ENCODE results near the gene E2F1.
A peak's percentile ranks its signal among the peaks of the same experiment; 100 is the strongest.
"Not testable (repeated sequence)": the region's sequence is repeated elsewhere in the genome, so short reads cannot be mapped to it uniquely, and the experiment has no call there.

E2F1 gene

DNA sequence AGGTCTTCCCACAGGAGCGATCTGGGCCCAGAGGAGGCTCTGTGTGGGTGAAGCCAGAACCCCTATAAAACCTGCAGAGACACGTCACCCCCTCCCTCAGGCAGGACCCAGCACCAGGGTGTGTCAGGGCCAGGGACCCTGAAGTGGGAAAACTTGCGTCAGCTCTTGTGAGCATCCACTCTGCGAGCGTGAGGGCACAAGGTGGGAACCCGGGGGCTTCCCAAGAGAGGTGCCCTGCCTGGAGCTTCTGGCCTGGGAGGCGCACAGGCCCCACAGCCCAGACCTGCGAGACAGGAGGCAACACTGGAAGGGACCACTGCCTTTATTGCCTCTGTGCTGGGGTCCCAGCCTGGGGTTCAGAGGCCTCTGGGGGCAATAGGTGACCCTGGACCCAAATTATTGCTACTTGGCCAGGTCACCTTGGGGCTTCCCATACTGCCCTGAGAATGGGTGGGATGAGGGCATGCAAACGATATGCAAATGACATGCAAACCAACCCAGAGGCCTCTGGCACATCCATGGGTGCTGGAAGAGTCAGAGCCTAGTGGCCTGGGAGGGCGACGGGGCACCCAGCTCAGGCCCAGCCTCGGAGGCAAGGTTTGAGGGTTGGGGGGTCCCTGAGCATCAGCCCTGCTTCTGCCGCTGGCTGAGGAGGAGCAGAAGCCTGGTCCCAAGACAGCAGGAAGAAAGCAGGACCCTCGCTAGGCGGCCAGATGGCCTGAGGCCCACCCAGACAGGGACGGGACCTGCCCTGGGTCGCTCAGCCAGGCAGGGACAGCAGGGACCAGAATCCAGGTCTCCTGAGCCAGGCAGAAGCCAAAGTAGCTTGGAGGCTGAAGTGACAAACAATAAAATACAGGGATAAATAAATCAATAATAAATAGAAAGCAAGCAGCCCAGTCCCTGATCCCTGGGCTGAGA is 29.1 kb downstream of the E2F1 start:
- no peak for DNase-seq

DNA sequence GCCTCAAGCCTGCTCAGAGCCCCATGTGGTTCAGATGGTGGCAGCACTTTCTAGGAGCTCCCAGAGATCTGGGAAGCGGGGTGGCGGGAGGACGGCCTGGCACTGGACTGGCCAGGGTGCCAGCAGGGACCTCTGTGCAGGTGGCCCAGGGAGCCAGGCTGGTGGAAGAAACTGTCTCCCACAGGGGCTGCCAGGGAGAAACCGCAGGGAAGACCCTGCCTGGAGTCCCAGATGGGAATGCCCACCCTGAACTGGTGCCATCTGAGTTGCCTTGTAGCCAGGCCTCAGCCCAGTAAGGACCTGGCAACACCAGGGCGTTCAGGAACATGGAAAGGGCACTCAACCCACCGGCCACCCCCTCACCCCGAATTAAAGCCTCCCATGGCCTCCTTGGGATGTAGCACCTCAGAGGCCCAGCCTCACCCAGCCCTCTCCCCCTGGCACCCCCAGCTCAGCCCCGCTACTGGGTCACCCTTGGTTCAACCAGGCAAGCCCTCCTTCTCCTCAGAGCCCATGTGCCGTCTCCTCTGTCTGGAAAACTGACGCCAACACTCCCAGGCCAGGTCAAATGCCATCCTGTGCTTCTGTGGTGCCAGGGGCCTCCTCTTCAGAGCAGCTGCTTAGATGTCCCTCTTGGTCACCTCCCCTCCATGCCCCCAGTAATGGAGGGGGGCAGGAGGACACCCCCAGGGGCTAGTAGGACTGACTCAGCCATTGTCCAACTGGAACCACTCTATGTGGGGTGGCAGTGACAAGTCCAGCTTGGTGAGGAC is 30.0 kb downstream of the E2F1 start:
- DNase-seq, result no peak

DNA sequence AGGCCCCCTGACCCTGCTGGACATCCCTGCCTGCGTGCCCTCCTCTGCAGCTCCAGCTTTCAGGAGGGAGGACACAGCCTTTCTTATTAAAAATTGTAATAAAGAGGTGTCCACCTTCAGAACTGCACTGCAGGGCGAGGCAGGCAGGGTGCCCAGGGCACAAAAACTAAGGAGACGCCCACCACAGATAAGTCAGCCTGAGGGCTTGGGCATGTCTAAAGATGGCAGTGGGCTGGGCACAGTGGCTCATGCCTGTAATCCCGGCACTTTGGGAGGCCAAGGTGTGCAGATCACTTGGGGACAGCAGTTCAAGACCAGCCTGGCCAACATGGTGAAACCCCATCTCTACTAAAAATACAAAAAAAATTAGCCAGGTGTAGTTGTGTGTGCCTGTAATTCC is 31.0 kb downstream of the E2F1 start:
- no peak for DNase-seq

DNA sequence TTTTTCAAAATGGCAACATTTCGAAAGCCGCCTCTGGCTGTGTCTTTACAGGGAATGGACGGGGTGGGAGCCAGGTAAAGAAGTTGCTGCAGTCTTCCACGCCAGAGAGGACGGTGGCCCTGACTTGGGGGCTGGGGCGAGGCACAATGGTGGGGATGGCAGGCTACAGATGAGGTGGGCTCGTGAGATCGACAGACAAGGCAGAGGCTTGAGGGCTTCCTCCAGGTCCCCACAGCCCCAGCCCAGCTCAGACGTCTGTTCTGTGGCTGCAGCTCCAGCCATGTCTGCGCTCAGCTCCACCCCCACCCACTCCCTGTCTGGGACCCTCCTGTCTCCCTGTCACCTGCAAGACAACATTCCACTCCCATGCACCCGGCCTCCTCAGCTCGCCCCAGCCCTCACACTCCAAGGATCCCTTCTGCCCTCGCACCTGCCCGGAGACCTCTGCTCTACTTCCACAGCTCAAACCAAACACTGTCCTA is 31.5 kb downstream of the E2F1 start:
- no peak for DNase-seq

DNA sequence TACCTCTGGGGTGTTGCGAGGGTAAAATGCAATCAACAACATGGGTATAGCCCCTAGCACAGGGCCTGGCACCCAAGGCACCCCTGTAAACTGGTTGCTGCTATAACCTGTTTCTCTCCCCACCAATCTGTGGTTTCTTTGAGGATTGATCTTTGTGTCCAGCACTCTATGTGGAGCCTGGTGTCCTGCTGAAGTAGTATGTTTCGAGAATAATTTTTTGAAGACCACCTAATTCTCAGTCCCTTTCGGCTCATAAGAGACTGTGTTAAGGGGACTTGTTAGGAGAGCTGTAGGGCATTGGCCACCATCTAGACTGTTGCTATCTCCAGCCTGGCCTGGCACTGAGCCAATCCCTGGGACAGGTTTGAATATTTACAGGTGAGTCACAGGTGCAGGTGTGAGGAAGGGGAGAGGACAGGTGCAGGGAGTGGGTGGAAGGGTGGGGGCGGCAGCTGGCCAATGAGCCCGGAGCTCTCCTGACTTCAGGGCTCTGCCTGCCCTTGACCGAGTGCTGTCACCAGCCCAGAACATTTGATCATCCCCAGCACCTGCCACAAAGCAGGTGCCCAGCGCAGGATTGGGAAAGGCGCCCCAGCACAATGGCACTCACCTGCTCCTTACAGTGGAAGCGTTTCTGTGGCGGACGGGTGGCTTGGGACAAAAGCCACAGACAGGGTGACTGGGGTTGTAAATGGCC is 32.1 kb downstream of the E2F1 start:
- DNase-seq, result no peak

DNA sequence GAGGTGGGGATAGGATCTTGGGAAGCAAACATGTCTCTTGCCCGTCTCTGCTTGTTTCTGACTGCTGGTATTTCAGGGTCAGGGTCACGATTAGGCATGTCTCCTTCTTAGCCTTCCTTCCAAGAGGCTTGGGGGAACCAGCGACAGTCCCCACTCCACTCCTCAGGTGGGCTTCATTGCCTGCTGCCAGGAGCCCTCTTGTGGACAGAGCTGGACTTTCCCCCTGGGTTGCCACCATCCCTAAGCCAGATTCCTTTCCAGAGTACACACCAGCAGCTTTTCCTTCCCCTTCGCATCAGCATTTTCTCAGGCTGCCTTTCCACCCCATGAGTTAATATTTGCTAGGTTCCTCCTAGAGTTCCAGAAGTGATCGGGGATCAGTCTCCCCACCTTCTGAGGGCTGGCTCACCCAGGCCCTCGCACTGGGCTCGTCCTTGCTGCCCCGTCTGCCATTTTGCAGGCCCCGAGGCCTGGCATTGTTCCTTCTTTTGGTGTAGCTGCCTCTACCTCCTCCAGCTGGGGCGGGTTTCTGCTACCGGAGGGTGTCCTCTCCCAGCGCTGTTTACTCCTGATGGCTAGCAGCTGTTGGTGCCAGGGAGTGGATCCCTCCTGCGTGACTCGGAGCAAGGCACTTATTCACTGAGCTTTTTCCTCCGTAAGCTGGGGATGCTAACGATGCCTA is 32.8 kb downstream of the E2F1 start:
- DNase-seq, result peak; percentile 24

DNA sequence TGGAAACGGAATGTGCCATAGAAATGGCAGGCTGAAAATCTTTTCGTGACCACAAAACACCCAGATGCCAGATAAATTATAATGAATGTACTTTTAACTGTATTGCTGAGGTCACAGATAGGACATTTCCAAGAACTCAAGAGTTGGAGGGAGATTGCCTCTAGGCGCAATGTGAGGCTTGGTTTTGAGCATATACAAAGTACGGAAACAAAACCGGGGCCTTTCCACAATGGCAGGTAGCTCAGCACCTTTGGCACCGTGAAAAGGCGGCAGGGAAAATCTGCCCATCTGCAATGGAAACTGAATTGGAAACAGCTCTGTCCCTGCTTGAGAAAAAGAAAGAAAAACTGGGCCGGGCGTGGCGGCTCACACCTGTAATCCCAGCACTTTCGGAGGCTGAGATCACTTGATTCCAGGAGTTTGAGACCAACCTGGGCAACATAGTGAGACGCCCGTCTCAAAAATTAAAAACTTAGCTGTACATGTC is 34.6 kb downstream of the E2F1 start:
- no peak for DNase-seq

DNA sequence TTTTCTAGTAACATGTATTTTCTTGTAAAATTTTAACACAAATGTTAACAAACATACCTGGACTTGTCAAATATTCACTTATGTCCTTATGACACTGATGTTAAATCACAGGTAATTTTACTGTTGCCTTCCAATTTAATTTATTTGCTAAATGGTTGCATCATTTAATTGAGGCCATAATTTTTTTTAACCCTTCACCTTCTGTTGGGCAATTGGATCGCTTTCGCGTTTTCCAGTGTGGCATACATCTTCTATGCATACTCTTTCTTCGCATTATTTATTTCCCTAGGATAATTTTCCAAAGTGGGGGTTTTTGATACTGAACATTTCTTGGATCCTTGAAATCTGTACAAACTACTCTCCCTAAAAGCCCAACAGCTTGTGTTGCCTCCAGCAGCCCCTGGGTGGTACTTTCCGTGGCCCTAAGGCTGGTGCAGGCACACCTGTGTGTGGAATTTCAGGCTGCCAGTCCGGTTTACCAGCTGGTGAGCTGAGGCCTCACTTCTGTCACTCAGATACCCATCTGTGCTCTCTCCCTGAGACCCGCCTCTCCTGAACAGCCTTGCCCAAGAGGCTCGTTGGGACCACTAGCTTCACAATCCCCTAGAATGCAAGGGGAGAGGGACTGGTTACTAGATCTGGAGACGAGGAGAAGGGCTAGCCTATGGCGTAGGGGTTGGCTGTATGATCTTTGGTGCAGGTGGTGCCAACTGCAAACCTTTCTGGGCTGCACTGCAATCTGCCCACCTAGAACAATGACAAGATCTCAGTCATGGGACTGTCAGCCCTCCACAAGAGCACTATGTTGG is 35.2 kb downstream of the E2F1 start:
- no peak for DNase-seq

DNA sequence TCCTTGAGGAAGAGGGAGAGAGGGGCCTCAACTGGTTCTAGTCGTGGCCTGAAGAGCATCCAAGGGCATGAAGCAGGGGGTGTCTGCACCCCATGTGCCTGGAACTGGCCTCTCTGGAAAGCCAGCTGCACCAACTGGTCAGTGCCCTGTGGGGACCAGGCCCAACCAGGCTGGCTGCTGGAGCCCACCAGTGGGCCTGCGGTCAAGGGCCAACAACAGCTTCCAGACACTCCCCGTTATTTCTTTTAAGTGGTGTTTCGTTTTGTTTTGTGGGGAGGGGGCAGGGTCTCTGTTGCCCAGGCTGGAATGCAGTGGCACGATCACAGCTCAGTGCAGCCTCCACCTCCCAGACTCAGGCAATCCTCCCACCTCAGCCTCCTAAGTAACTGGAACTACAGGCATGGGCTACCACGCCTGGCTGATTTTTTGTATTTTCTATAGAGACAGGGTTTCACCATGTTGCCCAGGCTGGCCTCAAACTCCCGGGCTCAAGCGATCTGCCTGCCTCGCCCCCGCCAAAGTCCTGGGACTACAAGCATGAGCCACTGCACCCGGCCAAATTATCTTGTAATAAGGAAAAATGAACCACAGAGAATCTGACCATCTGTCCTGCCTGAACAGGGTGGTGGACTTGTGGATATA is 36.0 kb downstream of the E2F1 start:
- no peak for DNase-seq

DNA sequence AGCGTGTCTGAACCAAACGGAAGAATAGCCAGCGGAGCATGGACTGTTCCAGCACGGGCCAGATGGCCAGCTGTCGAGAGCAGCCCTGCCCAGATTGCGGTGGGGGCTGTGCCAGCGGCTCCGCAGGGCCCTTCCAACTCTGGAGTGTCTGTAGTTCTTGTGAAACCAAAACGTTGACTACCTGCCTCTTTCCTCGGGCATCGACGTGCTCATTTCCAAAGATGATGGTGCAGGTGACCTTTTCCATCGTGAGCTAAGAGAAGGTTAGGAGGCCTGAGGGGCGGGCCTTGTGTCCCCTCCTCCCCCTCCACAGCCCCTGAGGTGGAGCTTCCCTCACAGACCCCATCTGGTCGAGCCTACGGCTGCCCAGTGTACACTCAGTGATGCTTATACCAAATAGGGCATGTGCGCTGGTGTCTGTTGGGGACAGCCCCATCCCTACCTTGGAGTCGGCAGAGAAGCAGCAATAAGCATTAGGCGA is 36.9 kb downstream of the E2F1 start:
- no peak for DNase-seq

DNA sequence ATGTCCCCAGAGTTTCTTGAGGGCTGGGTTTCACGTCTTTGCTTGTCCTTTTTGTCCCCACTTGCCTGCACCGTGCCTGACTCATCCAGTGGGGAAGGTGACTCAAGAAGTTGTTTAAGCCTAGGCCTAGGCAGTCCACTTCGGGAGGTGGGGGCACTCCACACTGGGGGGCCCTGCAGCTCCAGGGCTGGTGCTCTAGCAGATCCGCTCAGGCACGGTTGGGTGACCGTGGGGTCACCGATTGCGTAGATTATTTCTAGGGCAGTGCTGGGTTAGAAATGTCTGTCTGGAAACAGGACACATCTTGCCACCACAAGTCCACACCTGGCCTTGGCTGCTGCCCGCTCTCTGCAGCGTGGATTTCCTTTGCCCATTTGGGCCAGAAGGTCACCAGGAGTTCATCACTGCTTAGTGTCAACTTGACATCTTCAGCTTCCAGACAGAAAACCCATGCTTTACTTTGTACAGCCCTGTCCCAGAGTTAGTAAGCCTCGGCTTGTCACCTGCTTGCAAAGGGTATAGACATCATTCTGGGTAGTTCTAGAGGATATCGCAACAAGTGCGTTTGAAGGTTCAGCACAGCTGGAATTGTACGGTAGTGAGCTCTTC is 37.7 kb downstream of the E2F1 start:
- no peak for DNase-seq

DNA sequence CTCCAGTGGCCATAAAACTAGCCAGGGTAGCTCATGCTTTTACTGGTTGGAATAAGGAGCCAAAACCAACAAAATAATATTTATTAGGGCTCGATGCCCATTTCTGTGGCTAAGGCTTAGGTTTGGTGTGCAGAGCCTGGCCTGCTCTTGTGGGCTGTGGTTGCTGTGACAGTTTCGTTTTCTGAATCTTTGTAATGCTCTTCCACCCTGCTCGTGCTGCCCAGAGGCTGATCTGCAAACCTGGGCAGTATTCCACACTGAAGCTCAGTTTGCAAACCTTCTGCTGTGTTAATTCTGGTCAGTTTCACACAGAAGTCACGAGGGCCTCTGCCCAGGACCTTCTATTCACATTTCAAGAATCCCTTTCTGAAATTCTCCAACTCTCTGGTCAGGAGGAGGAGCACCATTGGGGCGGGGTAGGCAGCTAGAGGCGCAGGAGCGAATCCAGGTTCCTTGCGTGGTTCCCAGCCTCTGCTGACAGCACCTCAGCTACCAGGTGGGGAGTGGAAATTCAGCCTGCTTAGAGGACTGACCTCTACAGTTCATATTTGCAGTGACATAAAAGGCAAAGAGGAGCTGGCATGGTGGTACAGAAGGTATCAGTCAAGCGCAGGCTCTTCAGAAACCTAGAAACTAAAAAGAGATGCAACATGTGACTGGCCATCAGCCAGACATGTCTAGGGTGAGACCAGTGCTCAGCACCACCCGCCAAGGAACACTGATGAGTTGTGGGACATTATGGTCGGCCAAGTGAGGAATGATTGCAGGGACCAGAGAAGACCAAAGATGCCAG is 38.4 kb downstream of the E2F1 start:
- no peak for DNase-seq

DNA sequence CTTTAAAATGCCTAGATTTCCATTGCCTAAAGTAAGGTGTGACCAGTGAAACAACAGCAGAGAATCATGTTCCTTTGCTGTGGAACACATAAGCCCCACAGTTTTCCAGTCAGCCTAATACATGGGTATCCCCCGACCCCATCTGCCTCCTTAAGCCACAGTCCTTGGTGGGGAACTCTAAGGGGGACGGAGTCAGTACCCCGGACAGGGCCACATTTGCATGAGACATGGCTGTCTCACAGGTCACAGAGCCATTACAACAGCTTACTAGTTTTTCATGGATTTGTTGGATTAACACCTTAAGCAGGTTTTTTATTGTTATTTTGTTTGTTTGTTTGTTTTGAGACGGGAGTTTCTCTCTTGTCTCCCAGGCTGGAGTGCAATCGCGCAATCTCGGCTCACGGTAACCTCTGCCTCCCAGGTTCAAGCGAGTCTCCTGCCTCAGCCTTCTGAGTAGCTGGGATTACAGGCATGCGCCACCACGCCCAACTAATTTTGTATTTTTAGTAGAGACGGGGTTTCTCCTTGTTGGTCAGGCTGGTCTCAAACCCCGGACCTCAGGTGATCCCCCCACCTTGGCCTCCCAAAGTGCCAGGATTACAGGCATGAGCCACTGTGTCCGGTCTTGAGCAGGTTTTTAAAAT is 39.1 kb downstream of the E2F1 start:
- not testable (repeated sequence) for DNase-seq

DNA sequence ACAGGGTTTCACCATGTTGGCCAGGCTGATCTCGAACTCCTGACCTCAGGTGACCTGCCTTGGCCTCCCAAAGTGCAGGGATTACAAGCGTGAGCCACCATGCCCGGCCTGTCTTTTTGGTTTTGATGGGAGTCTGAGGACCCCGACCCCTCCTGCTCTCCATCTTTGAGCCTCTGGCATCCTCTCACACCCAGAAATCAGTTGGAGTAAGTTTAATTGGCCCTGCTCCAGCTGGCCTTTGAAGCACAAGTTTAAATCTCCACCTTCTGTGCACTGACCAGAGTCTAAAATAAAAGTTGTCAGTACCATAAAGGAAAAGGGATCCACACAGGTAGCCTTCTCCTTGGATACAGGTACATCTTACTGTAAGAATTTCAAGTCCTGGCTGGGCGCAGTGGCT is 40.0 kb downstream of the E2F1 start:
- DNase-seq, result no peak

DNA sequence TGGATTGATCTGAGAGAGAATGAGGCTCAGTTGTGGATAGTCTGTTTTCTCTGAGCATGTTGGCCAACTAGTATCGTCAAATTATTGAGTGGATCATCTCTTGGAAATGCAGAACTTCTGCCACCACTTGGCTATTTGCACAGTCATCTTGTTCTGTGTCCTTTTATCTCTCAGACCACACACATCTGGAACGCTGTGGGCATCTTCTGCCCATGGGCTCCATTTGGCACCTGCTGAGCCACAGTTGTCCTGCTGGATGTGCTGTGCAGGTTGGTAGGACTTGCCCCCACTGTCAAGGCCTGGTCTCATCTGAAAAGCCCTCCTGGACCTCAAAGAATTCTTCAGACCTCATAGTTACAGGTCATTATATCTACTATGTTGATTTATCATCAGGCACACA is 40.8 kb downstream of the E2F1 start:
- no peak for DNase-seq

DNA sequence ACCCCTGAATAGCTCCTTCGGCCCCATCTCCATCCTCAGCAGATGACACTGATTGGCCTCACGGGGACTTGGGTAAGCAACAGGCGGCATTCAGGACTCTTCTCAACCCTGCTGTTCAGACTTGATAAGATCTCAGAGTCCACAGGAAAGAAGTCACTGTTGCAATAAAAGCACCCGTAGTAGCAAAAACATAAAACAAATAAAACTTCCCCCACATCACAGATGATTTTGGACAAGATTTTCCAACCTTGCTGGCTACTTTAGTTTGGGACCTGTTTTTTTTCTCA is 41.2 kb downstream of the E2F1 start:
- no peak for DNase-seq

DNA sequence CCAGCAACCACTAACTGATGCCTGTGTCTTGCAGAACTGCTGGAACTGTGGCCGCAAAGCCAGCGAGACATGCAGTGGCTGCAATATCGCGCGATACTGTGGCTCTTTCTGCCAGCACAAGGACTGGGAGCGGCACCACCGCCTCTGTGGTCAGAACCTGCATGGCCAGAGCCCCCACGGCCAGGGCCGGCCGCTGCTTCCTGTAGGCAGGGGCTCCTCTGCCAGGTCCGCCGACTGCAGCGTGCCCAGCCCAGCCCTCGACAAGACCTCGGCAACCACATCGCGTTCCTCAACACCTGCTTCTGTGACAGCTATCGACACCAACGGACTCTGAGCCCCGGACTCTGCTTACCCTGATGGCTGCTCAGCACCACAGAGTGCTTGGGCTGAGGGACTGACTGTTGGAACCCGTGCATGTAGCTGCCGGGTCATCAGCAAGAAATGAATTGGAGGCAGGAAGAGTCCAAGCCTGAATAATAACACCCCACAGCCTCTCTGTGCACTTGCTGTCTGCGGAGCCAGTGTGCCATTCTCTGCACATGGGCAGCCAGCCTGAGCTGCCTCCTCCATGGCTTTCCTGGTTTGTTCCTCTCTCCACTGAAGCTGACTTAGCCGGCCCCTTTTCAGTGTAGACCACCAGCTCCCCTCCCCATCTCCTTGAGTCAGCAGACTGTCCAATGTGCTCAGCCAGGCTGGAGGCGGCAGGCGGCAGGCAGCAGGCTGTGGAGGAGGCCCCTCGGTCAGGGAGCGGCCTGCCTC is 41.7 kb downstream of the E2F1 start:
- DNase-seq, result no peak

DNA sequence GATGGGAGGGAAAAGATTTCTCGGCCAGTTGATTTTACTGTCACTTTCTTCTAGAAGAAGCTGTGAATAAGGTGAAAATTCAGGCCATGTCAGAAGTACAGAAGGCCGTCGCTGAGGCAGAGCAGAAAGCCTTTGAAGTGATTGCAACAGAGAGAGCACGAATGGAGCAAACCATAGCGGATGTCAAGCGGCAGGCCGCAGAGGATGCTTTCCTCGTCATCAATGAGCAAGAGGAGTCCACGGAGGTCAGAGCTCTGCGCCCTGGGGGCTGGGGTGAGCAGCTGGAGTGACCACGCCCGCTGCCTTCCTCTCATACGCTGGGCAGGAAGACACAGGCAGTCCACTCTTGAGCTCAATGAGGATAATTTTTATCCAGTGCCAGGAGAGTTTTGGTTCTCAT is 45.9 kb downstream of the E2F1 start:
- no peak for DNase-seq

DNA sequence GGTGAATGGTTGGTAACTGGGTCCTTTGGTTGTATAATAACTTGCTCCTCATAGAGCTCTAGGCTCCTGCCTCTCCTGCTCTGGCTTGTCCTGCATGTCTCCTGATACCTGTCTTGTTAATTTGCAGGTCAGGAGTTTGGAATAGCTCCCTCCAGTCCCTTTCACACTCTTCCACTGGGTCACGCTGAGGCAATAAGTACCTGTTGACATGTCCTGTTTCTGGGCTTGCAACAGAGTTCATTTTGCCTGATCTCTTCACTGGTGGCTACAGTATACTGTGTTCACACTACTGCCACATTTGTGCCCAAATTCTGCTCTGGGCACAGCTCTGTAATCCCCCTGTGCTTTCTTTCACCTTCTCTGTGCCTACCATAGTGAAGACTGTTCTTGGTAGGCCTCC is 49.4 kb downstream of the E2F1 start:
- DNase-seq, result no peak
